Choroid plexus epithelial cell (primary cell): Measurements from ENCODE around the gene PITX1.
"Not testable (repeated sequence)": the region's sequence is repeated elsewhere in the genome, so short reads cannot be mapped to it uniquely, and the experiment has no call there.

Source experiments
- DNase-seq: peaks from one replicate; pipeline ENCODE4 v3.0.0-alpha.2; 2010; ENCODE audit warnings: low read depth
- H3K4me3 ChIP-seq: 2 replicates; pipeline ENCODE4 v1.5.1; 2011; ENCODE audit warnings: low read depth, mild to moderate bottlenecking, control low read depth, low read length, moderate library complexity
- TF ChIP-seq, protein P1 (sequence below): conservative IDR thresholded peaks from 2 replicates; pipeline ENCODE4 v1.5.1; 2011; ENCODE audit warnings: low read depth, mild to moderate bottlenecking, control low read depth, inconsistent platforms, low read length, moderate library complexity

PITX1 gene

DNA sequence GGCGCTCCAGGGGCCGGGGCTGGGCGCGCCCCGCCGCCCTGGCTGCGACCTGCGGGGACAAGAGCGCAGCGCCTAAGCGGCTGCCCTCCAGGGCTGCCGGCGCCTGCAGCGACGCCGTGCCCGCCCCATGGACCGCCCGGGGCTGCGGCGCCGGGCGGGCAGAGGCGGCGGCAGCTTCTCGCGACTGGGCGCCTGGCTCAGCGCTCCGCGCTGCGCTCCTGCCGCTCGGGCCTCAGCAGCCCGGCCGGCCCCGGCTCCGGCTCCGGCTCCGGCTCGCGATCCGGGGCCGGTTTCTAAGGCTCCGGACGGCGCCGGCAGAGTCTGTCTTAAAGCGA, at the start of gene PITX1:
Gene PITX1 (minus strand): TSS at position 328 of the 335 bp plus-strand sequence. CDS start 347 bp downstream, outside the sequence.
- TF ChIP-seq, protein P1, sequence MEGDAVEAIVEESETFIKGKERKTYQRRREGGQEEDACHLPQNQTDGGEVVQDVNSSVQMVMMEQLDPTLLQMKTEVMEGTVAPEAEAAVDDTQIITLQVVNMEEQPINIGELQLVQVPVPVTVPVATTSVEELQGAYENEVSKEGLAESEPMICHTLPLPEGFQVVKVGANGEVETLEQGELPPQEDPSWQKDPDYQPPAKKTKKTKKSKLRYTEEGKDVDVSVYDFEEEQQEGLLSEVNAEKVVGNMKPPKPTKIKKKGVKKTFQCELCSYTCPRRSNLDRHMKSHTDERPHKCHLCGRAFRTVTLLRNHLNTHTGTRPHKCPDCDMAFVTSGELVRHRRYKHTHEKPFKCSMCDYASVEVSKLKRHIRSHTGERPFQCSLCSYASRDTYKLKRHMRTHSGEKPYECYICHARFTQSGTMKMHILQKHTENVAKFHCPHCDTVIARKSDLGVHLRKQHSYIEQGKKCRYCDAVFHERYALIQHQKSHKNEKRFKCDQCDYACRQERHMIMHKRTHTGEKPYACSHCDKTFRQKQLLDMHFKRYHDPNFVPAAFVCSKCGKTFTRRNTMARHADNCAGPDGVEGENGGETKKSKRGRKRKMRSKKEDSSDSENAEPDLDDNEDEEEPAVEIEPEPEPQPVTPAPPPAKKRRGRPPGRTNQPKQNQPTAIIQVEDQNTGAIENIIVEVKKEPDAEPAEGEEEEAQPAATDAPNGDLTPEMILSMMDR, result no peak
- peak; percentile 20 for DNase-seq
- peak within 1 kb of the TSS; percentile 24 for H3K4me3 ChIP-seq

DNA sequence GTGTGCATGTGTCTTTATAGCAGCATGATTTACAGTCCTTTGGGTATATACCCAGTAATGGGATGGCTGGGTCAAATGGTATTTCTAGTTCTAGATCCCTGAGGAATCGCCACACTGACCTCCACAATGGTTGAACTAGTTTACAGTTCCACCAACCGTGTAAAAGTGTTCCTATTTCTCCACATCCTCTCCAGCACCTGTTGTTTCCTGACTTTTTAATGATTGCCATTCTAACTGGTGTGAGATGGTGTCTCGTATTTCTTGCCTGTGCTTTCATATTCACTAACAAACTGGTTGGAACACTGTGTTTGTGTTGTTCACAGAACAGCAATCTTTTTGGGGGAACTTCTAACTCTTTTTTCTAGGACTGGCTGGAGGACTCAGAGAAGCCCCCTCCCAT, 49.3 kb upstream of the PITX1 start:
- not testable (repeated sequence) for H3K4me3 ChIP-seq, DNase-seq

DNA sequence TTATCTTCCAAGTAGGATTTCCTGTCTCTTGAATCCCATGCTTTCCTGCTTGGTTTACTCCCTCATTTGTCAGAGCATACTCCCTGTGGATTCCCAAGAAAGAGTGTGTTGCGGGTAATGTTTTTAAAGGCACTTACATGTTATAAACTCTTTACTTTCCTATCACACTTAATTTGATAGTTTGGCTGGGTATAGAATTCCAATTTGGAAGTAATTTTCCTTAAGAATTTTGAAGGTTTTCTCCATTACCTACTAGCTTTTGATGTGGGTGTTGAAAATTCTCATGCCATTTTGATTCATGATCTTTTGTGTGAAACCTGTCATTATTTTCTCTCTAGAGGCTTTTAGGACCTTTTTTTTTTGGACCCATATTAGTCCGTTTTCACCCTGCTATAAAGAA, 47.2 kb upstream of the PITX1 start:
- no peak for DNase-seq
- no peak overlapping the region for H3K4me3 ChIP-seq
- TF ChIP-seq, protein P1, result no peak

DNA sequence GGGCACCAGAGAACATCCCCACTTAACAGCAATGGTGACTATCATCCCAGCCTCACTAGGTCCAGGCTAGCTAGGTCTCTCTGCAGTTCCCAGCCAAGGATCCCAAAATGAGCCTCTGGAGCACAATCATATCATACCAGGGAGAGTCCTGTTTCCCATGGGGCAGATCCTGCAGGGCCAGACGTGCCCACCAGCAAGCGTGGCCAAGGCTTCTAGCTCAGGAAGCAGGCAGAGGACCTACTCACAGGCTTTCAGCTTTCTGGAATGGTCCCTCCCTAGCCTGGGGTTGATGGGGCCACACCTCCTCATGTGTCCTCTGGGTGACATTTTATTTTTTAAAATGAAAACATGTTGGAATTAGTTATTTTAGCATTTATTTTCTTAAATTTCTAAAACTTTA, 45.7 kb upstream of the PITX1 start:
- TF ChIP-seq, protein P1, result no peak
- no peak for DNase-seq
- H3K4me3 ChIP-seq, result no peak overlapping the region

DNA sequence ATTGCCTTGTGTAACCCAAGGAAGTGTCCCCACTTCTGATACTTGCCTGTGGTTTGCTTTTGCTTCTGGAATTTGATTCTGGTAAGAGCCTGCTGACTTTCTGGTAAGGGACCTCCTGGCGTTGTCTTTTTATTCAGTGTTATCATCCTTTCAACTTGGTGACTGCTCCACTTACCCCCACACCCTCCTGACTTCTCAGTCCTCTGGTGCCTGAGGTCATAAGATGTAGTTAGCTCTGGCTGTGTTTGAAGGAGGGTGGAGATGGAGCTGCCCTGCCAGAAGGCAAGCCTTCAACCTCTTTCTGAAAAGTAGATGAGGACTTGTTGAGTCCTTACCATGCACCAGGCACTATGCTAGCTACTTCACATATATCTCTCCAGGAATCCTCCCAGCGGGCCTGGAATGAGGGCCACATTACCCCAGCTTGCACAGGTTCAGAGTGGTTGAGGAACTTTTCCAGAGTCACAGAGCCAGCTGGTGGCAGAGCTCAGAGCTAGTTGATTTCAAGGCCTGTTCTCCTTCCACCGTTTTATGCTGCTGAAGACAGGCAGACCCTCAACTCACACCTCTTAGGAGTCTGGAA, 45.2 kb upstream of the PITX1 start:
- no peak overlapping the region for H3K4me3 ChIP-seq
- TF ChIP-seq, protein P1, result no peak
- DNase-seq, result no peak

DNA sequence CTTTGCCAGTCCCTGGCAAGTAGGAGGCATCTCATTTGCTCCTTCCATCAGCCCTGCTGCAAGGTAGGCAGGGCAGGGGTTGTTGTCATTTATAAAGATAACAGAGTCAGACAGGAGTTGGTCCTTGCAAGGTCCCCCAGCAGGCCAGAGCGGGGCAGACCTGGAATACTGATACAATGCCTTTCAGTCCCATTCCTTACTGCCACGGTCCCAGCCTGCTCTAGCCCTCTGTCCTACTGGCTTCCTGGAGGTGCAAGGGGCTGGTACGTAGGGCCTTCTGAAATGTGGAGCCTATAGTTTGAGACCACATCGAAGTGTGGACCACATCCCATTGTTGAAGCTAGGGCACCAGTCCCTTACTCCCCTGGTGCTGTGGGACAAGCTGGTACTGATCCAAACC, 42.8 kb upstream of the PITX1 start:
- TF ChIP-seq, protein P1, result no peak
- no peak overlapping the region for H3K4me3 ChIP-seq
- no peak for DNase-seq

DNA sequence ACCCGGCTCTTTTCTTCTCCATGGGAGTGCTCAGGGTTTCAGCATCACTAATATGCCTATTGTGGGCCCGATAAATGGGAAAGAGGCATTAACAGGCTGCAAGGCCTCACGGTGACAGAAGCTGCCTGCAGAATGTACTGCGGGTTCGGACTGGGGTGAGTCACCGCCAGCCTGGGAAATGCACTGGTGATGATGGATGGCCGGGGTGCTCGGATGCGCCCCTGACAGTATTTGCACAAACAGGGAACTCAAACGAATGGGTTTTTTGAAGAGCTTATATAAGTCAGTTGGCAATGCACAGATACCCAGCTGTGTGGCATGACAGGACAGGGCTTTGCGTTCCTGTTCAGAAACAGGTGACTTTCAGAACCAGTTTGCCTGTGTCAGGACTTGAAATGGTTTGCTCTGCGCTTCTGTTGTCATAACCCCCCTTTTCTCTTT, 42.0 kb upstream of the PITX1 start:
- no peak for DNase-seq
- no peak overlapping the region for H3K4me3 ChIP-seq
- TF ChIP-seq, protein P1, result no peak

DNA sequence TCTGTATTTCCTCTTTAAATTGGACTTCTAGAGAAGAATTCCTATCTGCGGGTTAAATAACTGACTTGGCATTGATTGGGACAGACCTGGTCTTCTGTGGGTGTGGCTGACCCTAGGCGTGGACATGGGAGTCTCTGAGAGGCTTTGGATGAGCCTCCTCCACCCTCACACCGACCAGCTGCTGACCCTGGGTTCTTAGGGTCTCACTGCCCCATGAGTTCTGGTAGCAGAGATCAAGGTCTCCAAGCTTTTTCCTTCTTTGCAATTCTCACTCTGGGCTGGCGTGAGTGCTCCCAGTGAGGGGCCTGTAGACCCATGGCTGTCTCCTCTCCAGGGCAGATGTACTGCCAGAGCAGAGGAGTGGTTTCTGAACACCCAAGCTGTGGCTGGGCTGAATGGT, 41.6 kb upstream of the PITX1 start:
- H3K4me3 ChIP-seq, result no peak overlapping the region
- TF ChIP-seq, protein P1, result no peak
- no peak for DNase-seq
